GM23338 (cell line): ENCODE measurements around the gene PLN. TPM values are rescaled to one million over a fixed set of nuclear protein-coding genes. Genes with fewer than 3 reads are reported as not detected.

Experiments used
- ATAC-seq: fragments of 200-7000 bp; cut with Tn5 transposase; 3 replicates; pipeline ENCODE4 v1.9.1; 2020
- DNase-seq: peaks from one replicate; pipeline ENCODE4 v3.0.0-alpha.2; 2015; ENCODE audit warnings: low spot score
- H2AFZ ChIP-seq: fragments of 200-600 bp; sonication (generic); 2 replicates; pipeline ENCODE4 v1.8.0; 2016; ENCODE audit warnings: antibody characterized with exemption, mild to moderate bottlenecking, moderate library complexity
- H3F3A ChIP-seq: fragments of 200-600 bp; sonication (generic); replicated peaks from 2 replicates; pipeline ENCODE4 v1.8.0; 2017; ENCODE audit warnings: antibody characterized with exemption, mixed run types, low read depth
- H3K27ac ChIP-seq: fragments of 200-600 bp; sonication (generic); 2 replicates; pipeline ENCODE4 v1.6.1; 2016; ENCODE audit warnings: low read depth
- H3K27me3 ChIP-seq: fragments of 200-600 bp; sonication (generic); 2 replicates; pipeline ENCODE4 v1.8.0; 2016; ENCODE audit warnings: mild to moderate bottlenecking, mixed run types, moderate library complexity; ENCODE audit not compliant: insufficient read depth
- H3K36me3 ChIP-seq: fragments of 200-600 bp; sonication (generic); 2 replicates; pipeline ENCODE4 v1.8.0; 2016; ENCODE audit warnings: mild to moderate bottlenecking; ENCODE audit not compliant: insufficient read depth
- H3K4me1 ChIP-seq: fragments of 200-600 bp; sonication (generic); 2 replicates; pipeline ENCODE4 v1.8.0; 2016; ENCODE audit warnings: mild to moderate bottlenecking, moderate library complexity; ENCODE audit not compliant: insufficient read depth
- H3K4me2 ChIP-seq: fragments of 200-600 bp; sonication (generic); 2 replicates; pipeline ENCODE4 v1.7.1; 2017; ENCODE audit warnings: mixed run types
- H3K4me3 ChIP-seq: fragments of 200-600 bp; sonication (generic); 2 replicates; pipeline ENCODE4 v1.6.1; 2016; ENCODE audit warnings: mixed run types
- H3K79me2 ChIP-seq: fragments of 200-600 bp; sonication (generic); replicated peaks from 2 replicates; pipeline ENCODE4 v1.8.0; 2017; ENCODE audit warnings: mild to moderate bottlenecking; ENCODE audit not compliant: insufficient read depth
- H3K9me2 ChIP-seq: fragments of 200-600 bp; sonication (generic); 2 replicates; pipeline ENCODE4 v1.8.0; 2017; ENCODE audit not compliant: insufficient read depth
- H4K20me1 ChIP-seq: fragments of 200-600 bp; sonication (generic); replicated peaks from 2 replicates; pipeline ENCODE4 v1.8.0; 2017; ENCODE audit warnings: mild to moderate bottlenecking; ENCODE audit not compliant: insufficient read depth
- H3K27ac Mint-ChIP-seq: 2 replicates; pipeline ENCODE4 v1.8.0; 2020; ENCODE audit warnings: inconsistent platforms, mild to moderate bottlenecking, moderate library complexity, mixed read lengths
- H3K27me3 Mint-ChIP-seq: 3 replicates; pipeline ENCODE4 v1.8.0; 2022; ENCODE audit warnings: low read depth, mild to moderate bottlenecking, moderate library complexity, mixed read lengths, inconsistent platforms; ENCODE audit not compliant: insufficient read depth, poor library complexity
- H3K36me3 Mint-ChIP-seq: 3 replicates; pipeline ENCODE4 v1.8.0; 2021; ENCODE audit warnings: low read depth, mild to moderate bottlenecking, inconsistent platforms, moderate library complexity, mixed read lengths
- H3K4me1 Mint-ChIP-seq: 3 replicates; pipeline ENCODE4 v1.8.0; 2020; ENCODE audit warnings: mild to moderate bottlenecking, inconsistent platforms, mixed read lengths
- H3K4me3 Mint-ChIP-seq: 3 replicates; pipeline ENCODE4 v1.8.0; 2021; ENCODE audit warnings: moderate library complexity, mild to moderate bottlenecking, inconsistent platforms, mixed read lengths
- H3K9me3 Mint-ChIP-seq: 3 replicates; pipeline ENCODE4 v1.8.0; 2020; ENCODE audit warnings: moderate library complexity, mild to moderate bottlenecking, inconsistent platforms, mixed read lengths
- CREB1 ChIP-seq: fragments of 250-450 bp; sonication (Bioruptor Pico); IDR thresholded peaks from 2 replicates; pipeline ENCODE4 v1.5.0; 2020; ENCODE audit warnings: low read depth, mild to moderate bottlenecking, moderate library complexity
- EZH2phosphoT487 ChIP-seq: fragments of 200-600 bp; sonication (generic); IDR thresholded peaks from one replicate; pipeline ENCODE4 v1.8.1; 2018; ENCODE audit warnings: antibody characterized with exemption; ENCODE audit not compliant: unreplicated experiment
- POLR2AphosphoS5 ChIP-seq: IDR thresholded peaks from 2 replicates; pipeline ENCODE4 v1.6.1; 2016; ENCODE audit warnings: antibody characterized with exemption, low read depth
- ZNF114 ChIP-seq: fragments of 250-450 bp; sonication (Bioruptor Pico); IDR thresholded peaks from 2 replicates; pipeline ENCODE4 v1.5.0; 2020; ENCODE audit warnings: mild to moderate bottlenecking, moderate library complexity
- ZNF331 ChIP-seq: fragments of 250-450 bp; sonication (Bioruptor Pico); IDR thresholded peaks from 2 replicates; pipeline ENCODE4 v1.5.0; 2020; ENCODE audit warnings: low read depth, mild to moderate bottlenecking, moderate library complexity
- polyA plus RNA-seq: library from polyadenylated mRNA; unstranded; fragments of >200 nt; fragmentation: Nextera tagmentation; extraction: Ambion mirVana; gene quantifications from 2 replicates; pipeline ENCODE4 v1.2.1, GENCODE V29; 2016
- total RNA-seq: library from RNA; depleted of rRNA; stranded (reverse); fragments of >200 nt; shearing (Covaris generic); gene quantifications from 2 replicates; pipeline ENCODE4 v1.2.3, GENCODE V29; 2014
- TF ChIP-seq, protein P1 (sequence below): IDR thresholded peaks from 2 replicates; pipeline ENCODE4 v1.6.1; 2016; ENCODE audit warnings: antibody characterized with exemption
- TF ChIP-seq, protein P2 (sequence below): fragments of 250-450 bp; sonication (Bioruptor Pico); IDR thresholded peaks from 2 replicates; pipeline ENCODE4 v1.5.0; 2020; ENCODE audit warnings: mild to moderate bottlenecking, moderate library complexity

Gene PLN
- total and polyA plus RNA-seq, 2 experiments from 2014 or later: 0.10 TPM; not detected in 1

DNA sequence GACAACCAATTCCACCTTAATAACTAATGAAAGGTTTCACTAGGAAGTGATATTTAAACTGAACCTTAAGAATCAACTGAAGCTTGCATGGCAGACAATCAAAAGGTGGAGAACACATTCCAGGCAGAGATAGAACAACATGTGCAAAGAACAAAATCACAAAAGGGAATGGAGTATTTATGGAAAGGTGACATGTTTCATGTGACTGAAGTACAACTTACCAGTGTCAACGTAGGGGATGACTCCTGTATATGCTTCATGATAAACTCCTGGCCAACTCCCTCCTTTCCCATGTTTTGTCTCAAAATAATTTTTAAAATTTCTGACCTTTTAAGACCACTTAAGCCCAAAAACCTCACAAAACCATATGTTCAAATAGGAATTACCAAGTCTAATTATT lies 6.6 kb downstream of the PLN start:
- Mint-ChIP-seq H3K9me3 (no peaks in the 10 kb centered on the region), H3K36me3 (no peaks in the 10 kb centered on the region), H3K27me3 (no peaks in the 10 kb centered on the region), H3K27ac (no peak overlapping the region), H3K4me1 (peaks cover 3% of the 10 kb centered on the region; the same call in 2 of the 3 replicates), H3K4me3 (no peak overlapping the region)
- TF ChIP-seq, protein P1, sequence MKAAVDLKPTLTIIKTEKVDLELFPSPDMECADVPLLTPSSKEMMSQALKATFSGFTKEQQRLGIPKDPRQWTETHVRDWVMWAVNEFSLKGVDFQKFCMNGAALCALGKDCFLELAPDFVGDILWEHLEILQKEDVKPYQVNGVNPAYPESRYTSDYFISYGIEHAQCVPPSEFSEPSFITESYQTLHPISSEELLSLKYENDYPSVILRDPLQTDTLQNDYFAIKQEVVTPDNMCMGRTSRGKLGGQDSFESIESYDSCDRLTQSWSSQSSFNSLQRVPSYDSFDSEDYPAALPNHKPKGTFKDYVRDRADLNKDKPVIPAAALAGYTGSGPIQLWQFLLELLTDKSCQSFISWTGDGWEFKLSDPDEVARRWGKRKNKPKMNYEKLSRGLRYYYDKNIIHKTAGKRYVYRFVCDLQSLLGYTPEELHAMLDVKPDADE: no peak
- TF ChIP-seq, protein P2, sequence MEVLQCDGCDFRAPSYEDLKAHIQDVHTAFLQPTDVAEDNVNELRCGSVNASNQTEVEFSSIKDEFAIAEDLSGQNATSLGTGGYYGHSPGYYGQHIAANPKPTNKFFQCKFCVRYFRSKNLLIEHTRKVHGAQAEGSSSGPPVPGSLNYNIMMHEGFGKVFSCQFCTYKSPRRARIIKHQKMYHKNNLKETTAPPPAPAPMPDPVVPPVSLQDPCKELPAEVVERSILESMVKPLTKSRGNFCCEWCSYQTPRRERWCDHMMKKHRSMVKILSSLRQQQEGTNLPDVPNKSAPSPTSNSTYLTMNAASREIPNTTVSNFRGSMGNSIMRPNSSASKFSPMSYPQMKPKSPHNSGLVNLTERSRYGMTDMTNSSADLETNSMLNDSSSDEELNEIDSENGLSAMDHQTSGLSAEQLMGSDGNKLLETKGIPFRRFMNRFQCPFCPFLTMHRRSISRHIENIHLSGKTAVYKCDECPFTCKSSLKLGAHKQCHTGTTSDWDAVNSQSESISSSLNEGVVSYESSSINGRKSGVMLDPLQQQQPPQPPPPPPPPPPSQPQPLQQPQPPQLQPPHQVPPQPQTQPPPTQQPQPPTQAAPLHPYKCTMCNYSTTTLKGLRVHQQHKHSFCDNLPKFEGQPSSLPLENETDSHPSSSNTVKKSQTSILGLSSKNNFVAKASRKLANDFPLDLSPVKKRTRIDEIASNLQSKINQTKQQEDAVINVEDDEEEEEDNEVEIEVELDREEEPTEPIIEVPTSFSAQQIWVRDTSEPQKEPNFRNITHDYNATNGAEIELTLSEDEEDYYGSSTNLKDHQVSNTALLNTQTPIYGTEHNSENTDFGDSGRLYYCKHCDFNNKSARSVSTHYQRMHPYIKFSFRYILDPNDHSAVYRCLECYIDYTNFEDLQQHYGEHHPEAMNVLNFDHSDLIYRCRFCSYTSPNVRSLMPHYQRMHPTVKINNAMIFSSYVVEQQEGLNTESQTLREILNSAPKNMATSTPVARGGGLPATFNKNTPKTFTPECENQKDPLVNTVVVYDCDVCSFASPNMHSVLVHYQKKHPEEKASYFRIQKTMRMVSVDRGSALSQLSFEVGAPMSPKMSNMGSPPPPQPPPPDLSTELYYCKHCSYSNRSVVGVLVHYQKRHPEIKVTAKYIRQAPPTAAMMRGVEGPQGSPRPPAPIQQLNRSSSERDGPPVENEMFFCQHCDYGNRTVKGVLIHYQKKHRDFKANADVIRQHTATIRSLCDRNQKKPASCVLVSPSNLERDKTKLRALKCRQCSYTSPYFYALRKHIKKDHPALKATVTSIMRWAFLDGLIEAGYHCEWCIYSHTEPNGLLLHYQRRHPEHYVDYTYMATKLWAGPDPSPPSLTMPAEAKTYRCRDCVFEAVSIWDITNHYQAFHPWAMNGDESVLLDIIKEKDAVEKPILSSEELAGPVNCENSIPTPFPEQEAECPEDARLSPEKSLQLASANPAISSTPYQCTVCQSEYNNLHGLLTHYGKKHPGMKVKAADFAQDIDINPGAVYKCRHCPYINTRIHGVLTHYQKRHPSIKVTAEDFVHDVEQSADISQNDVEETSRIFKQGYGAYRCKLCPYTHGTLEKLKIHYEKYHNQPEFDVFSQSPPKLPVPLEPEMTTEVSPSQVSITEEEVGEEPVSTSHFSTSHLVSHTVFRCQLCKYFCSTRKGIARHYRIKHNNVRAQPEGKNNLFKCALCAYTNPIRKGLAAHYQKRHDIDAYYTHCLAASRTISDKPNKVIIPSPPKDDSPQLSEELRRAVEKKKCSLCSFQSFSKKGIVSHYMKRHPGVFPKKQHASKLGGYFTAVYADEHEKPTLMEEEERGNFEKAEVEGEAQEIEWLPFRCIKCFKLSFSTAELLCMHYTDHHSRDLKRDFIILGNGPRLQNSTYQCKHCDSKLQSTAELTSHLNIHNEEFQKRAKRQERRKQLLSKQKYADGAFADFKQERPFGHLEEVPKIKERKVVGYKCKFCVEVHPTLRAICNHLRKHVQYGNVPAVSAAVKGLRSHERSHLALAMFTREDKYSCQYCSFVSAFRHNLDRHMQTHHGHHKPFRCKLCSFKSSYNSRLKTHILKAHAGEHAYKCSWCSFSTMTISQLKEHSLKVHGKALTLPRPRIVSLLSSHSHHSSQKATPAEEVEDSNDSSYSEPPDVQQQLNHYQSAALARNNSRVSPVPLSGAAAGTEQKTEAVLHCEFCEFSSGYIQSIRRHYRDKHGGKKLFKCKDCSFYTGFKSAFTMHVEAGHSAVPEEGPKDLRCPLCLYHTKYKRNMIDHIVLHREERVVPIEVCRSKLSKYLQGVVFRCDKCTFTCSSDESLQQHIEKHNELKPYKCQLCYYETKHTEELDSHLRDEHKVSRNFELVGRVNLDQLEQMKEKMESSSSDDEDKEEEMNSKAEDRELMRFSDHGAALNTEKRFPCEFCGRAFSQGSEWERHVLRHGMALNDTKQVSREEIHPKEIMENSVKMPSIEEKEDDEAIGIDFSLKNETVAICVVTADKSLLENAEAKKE (CRISPR knock-in tag): no peak
- TF ChIP-seq CREB1 (no peak), ZNF114 (CRISPR knock-in tag) (no peak), ZNF331 (CRISPR knock-in tag) (no peak), POLR2AphosphoS5 (no peak), EZH2phosphoT487 (no peak)
- Histone ChIP-seq H3F3A (no peaks in the 10 kb centered on the region), H3K27me3 (no peaks in the 10 kb centered on the region), H3K4me1 (peaks cover 4% of the 10 kb centered on the region; the same call in 1 of the 2 replicates), H3K36me3 (no peaks in the 10 kb centered on the region), H3K4me3 (no peak overlapping the region), H3K4me2 (no peak overlapping the region), H2AFZ (no peak overlapping the region), H4K20me1 (no peaks in the 10 kb centered on the region), H3K79me2 (no peaks in the 10 kb centered on the region), H3K27ac (no peak overlapping the region), H3K9me2 (no peaks in the 10 kb centered on the region)
- no peak for DNase-seq
- ATAC-seq: no peak
